ENCODE data around the gene ST8SIA6. TPM values are rescaled to one million over a fixed set of nuclear protein-coding genes. Genes with fewer than 3 reads are reported as not detected.
A peak's percentile ranks its signal among the peaks of the same experiment; 100 is the strongest.

Gene ST8SIA6
- total and polyA plus RNA-seq, 9 of the 15 experiments (the other 6 are each of a cell fraction or from before 2014, with no cell fraction given), result 0.69 to 6.7 (median 5.0) TPM

- TF ChIP-seq GMEB1 (CRISPR knock-in tag; IDR thresholded peaks at IDR 0.05) (no peak), ZNF766 (CRISPR knock-in tag; conservative IDR thresholded peaks at IDR 0.05) (0 out of 2 replicates have a peak, but pooled peaks have one; percentile 24), NFIC (IDR thresholded peaks at IDR 0.05) (peak; percentile 83), SUPT5H (IDR thresholded peaks at IDR 0.05) (no peak)
- H3K4me2 ChIP-seq (ENCODE audit: insufficient read depth, low read length), result no peak overlapping the region
- H3K4me3 ChIP-seq, result no peak overlapping the region
- no peaks in the 10 kb centered on the region for H4K20me1 ChIP-seq (replicated peaks; ENCODE audit: control insufficient read depth, insufficient read depth, low read length)
- DNase-seq (ENCODE audit: extremely low read depth in 1 of 4, low spot score in 3 of 4) (no peak), ATAC-seq (no peak), FAIRE-seq (no peak)
- 35% methylated on average over 4 of the region's 4 CpGs for WGBS (ENCODE audit: insufficient coverage, low coverage, missing lambda C conversion rate)
- H3K4me1 ChIP-seq (replicated peaks in 1 of 2; ENCODE audit: control insufficient read depth in 2 of 2, insufficient read depth in 2 of 2, low read length in 2 of 2), result peaks cover 3 to 11% of the 10 kb centered on the region in 2 experiments; a peak in 3 of 5 replicates
- no TSS peak for BruUV-seq (replicated peaks)
- in situ Hi-C loops (cut with MboI) (no loop called here), intact Hi-C loops (cut with micrococcal nuclease) (no loop called here)
- peaks cover 17% of the 10 kb centered on the region for H3K9me3 ChIP-seq (replicated peaks; ENCODE audit: control insufficient read depth, insufficient read depth, low read depth, low read length)
- H3K9ac ChIP-seq (ENCODE audit: insufficient read depth in 1 of 2, low read depth in 2 of 2, low read length in 2 of 2), result no peak overlapping the region
- no peak overlapping the region for H2AFZ ChIP-seq (ENCODE audit: low read depth, low read length)
- no peaks in the 10 kb centered on the region for H3K36me3 ChIP-seq (ENCODE audit: control insufficient read depth, insufficient read depth, low read length)
- H3K79me2 ChIP-seq (ENCODE audit: control insufficient read depth, insufficient read depth, low read length), result no peaks in the 10 kb centered on the region
- POLR2A ChIA-PET, result interaction anchor here (0.7 kb wide), 1 partner anchor 119 kb away, joined by 3 read pairs; no protein-coding TSS in a partner anchor
- H3K27me3 ChIP-seq (ENCODE audit: control insufficient read depth in 2 of 2, insufficient read depth in 2 of 2, low read length in 2 of 2), result no peaks in the 10 kb centered on the region
- H3K27ac ChIP-seq (ENCODE audit: extremely low read depth, low read depth, low read length), result no peak overlapping the region
- H3K9me1 ChIP-seq (ENCODE audit: control insufficient read depth, insufficient read depth, low read length), result no peaks in the 10 kb centered on the region
- CTCF ChIA-PET (ENCODE audit: low intra/inter-chr PET ratio), result no interaction called here
Observed at GRCh38 chr10:17344206-17344605, 110.2 kb downstream of the ST8SIA6 start.

DNA sequence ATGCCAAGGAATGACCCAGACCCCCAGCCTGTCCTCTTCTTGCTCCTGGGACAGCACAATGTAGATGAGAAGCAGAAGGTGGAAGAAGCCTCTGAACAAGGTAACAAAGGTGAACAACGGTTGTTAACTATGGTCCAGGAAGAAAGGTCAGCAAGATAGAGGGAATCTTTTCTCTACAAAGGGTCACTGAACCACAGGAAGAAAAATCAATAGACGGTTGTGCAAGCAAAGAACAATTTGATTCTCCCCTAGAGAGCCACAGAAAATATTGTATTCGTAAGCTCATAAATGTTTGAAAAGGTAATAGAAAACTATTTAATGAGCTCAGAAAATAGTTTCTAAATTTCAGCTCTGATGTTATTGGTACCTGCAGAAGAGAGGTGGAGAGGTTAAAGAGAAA, 111.3 kb downstream of the ST8SIA6 start:
- 55% methylated on average over 3 of the region's 3 CpGs for WGBS (ENCODE audit: insufficient coverage, low coverage, missing lambda C conversion rate)
- CTCF ChIA-PET (ENCODE audit: low intra/inter-chr PET ratio), result no interaction called here

More for the DNA sequence above, 111.3 kb downstream of the ST8SIA6 start:
- Histone ChIP-seq H3K9me1 (ENCODE audit: control insufficient read depth, insufficient read depth, low read length) (no peaks in the 10 kb centered on the region), H3K4me3 (no peak overlapping the region), H4K20me1 (replicated peaks; ENCODE audit: control insufficient read depth, insufficient read depth, low read length) (no peaks in the 10 kb centered on the region), H3K36me3 (ENCODE audit: control insufficient read depth, insufficient read depth, low read length) (no peaks in the 10 kb centered on the region), H2AFZ (ENCODE audit: low read depth, low read length) (no peak overlapping the region), H3K9me3 (replicated peaks; ENCODE audit: control insufficient read depth, insufficient read depth, low read depth, low read length) (peaks cover 17% of the 10 kb centered on the region), H3K27ac (ENCODE audit: extremely low read depth, low read depth, low read length) (no peak overlapping the region), H3K27me3 (ENCODE audit: control insufficient read depth in 2 of 2, insufficient read depth in 2 of 2, low read length in 2 of 2) (no peaks in the 10 kb centered on the region), H3K4me2 (ENCODE audit: insufficient read depth, low read length) (no peak overlapping the region), H3K4me1 (replicated peaks in 1 of 2; ENCODE audit: control insufficient read depth in 2 of 2, insufficient read depth in 2 of 2, low read length in 2 of 2) (peaks cover 0 to 2% of the 10 kb centered on the region in 2 experiments; a peak in 1 of 5 replicates), H3K79me2 (ENCODE audit: control insufficient read depth, insufficient read depth, low read length) (no peaks in the 10 kb centered on the region), H3K9ac (ENCODE audit: insufficient read depth in 1 of 2, low read depth in 2 of 2, low read length in 2 of 2) (no peak overlapping the region)
- TF ChIP-seq ZNF77 (CRISPR knock-in tag; IDR thresholded peaks at IDR 0.05) (no peak), FOXA1 (IDR thresholded peaks at IDR 0.05; ENCODE audit: borderline replicate concordance) (no peak), RCOR1 (IDR thresholded peaks at IDR 0.05; ENCODE audit: borderline replicate concordance in 1 of 2, low read depth in 2 of 2, low read length in 2 of 2) (no peak), SMARCB1 (IDR thresholded peaks at IDR 0.05; ENCODE audit: insufficient read length, low read depth) (no peak), EP400 (IDR thresholded peaks at IDR 0.05) (no peak), POU5F1 (IDR thresholded peaks at IDR 0.05; ENCODE audit: borderline replicate concordance, low read depth, low read length, partially characterized antibody) (no peak)
- intact Hi-C loops (cut with micrococcal nuclease), result no loop called here
- FAIRE-seq, result peak; percentile 57
- POLR2A ChIA-PET, result no interaction called here
- ATAC-seq, result no peak
- no peak for DNase-seq (ENCODE audit: extremely low read depth in 1 of 4, low spot score in 3 of 4)
- in situ Hi-C loops (cut with MboI), result no loop called here
- no TSS peak for BruUV-seq (replicated peaks)

Measured in K562 (cell line).